ENCODE data around the gene MAGI1. TPM values are rescaled to one million over a fixed set of nuclear protein-coding genes. Genes with fewer than 3 reads are reported as not detected.

The MAGI1 gene
- total RNA-seq, 1 donor from 2014 or later, result 44.9 TPM

DNA sequence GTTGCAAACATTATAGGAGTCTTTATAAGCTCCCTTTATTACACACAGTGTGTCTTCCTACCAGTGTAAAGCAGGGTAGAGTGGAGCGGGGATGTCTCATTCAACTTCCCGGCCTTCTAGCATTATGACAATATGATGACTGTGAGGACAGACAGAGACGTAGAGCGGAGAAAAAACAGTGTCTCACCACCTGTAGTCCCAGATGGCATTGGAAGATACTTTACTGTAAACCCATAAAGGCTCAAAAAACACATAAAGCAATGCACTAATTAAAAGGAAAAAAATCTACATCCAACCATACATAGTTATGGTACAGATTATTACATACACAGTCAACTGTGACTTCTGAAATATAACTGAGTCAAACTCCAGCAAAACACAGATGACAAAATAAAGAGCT is 383.7 kb downstream of the MAGI1 start:
- no peak for DNase-seq (ENCODE audit: extremely low read depth, low read depth, low spot score)

DNA sequence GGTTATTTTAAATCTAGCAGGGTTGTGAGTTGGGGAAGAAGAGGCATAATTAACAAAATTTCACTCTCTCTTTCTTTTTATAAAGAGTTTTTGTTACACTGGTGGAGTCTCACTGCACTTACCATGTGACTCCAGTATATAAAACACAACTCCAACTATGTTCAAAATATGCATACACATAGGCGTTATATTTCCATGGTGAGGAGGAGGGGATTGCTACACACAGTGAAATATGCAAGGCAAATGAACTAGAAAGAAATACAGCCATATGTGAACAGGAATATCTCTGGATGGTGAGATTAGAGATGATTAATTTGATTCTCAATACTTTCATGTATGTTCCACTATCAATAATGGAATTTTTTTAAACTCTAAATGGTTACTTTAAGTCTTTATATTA is 385.0 kb downstream of the MAGI1 start:
- no peak for DNase-seq (ENCODE audit: extremely low read depth, low read depth, low spot score)

DNA sequence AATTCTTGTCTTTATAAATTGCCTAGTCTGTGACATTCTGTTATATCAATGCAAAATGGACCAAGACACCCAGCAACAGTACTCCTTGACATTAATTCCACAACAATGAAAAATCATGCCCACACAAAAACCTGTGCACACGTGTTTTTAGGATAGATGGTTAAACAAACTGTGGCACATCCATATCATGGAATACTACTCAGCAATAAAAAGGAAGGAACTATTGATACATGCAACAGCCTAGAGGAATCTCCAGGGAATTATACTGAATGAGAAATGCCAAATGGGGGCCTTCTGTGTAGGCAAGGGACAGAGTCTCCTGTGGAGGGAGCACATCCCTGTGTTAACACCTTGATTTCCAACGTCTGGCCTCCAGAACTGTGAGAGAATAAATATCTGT is 388.5 kb downstream of the MAGI1 start:
- no peak for DNase-seq (ENCODE audit: extremely low read depth, low read depth, low spot score)

DNA sequence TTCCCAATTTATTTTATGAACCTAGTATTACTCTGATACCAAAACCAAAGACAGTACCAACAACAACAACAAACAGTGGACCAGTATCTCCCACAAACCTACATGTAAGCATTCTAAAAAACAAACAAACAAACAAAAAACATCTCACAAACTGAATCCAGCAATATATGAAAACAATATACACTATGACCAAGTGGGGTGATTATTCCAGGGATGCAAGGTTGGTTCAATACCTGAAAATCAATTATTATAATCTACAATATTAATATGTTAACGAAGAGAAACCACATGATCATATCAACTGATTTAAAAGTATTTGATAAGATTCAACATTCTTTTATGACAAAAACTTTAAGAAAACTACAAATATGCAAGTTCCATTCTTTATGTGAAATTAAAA is 391.3 kb downstream of the MAGI1 start:
- DNase-seq (ENCODE audit: extremely low read depth, low read depth, low spot score), result no peak

DNA sequence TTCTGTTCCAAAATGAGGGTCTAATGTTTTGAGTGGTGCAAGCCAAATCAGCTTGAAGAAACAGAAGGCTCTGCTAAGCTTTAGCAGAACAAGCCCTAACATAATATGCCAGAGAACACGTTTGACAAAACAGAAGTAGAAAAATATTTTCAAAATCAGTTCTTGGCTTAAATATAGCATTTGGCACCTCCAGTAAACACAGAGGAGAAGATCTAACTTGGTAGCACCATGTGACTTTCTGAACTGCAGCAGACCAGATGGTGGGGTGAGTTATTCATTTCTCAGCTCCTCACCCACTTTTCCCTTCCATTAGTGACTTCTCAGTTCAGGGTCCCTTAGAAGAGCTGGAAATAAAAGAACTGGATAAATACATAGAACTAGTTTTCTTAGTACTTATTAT is 395.8 kb downstream of the MAGI1 start:
- no peak for DNase-seq (ENCODE audit: extremely low read depth, low read depth, low spot score)

DNA sequence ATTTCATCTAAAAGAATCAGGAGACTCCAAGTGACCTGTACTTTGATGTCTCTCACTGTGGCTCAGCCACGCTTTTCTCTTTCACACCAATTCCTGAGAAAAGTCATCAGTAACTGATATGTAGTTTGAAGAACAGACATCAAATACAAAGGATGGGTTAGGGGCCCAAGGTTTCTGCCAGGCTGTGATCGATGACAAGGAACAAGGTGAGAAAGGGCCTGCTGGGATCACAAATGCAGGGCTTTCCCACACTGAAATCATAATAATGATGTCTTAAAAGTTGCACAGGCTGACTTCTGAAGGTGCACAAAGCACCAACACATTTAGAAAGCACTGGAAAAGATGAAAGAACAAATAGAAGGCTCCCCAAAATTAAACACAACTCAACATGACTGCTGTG is 396.9 kb downstream of the MAGI1 start:
- DNase-seq (ENCODE audit: extremely low read depth, low read depth, low spot score), result no peak

DNA sequence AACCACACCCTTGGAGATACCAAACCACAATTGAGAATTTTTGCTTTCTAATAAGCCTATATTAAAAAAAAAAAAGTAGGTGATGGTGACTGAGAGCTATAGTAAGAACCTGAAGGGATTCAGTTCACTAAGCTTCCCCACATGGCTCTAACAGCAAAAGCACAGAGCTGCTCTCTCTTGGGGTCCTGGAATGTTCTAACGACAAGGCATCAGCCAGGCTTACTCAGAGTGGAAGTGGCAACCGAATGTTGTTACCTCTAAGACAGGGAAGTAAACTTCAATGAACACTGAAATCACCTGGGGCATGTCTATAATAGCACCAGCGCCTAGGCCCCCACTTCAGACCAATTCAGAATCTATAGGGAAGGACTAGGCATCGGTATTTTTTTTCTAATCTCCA is 397.7 kb downstream of the MAGI1 start:
- no peak for DNase-seq (ENCODE audit: extremely low read depth, low read depth, low spot score)

DNA sequence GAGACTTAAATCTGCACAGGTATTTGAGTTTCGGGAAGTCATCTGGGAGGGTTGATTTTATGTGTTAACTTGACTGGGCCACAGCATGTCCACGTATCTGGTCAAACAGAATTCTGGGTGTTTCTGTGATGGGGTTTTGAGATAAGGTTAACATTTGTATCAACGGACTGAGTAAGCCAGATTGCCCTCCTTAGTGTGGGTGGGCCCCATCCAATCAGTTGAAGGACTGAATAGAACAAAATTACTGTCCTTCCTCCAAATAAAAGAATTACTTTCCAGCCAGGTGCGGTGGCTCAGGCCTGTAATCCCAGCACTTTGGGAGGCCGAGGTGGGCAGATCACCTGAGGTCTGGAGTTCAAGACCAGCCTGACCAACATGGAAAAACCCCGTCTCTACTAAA is 399.3 kb downstream of the MAGI1 start:
- DNase-seq (ENCODE audit: extremely low read depth, low read depth, low spot score), result no peak

DNA sequence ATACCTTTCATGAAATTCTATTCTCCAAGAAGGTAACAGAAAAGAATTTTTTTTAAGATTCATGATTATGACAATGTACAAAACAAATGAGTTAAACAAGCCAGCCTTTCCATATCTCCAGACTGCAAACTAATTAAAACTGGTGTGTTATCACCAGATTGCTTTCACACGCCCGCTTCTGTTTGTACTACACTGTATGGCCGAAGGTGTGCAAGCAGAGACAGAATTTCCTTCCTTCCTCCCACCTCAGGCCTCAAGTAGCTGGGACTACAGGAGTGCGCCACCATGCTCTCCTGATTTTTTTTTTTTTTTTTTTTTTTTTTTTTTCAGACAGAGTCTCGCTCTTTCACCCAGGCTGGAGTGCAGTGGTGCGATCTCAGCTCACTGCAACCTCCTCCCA is 400.4 kb downstream of the MAGI1 start:
- DNase-seq (ENCODE audit: extremely low read depth, low read depth, low spot score), result no peak

DNA sequence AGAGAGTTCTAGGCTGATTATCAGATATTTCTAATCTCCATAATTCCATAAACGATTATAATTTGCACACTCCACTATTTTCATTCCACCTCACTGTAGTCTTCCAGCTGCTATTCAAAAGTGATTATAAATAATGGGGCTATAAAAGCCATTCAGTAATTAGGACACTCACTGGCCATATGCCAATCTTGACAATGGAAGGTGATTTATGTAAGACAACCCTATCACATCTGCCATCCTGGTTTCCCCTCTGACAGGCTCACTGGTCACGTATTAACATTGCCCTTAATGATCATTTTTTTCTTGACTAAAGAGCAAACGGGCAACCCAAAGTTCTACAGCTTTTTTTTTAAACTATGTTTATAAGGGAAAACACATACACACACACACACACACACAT is 402.4 kb downstream of the MAGI1 start:
- no peak for DNase-seq (ENCODE audit: extremely low read depth, low read depth, low spot score)

DNA sequence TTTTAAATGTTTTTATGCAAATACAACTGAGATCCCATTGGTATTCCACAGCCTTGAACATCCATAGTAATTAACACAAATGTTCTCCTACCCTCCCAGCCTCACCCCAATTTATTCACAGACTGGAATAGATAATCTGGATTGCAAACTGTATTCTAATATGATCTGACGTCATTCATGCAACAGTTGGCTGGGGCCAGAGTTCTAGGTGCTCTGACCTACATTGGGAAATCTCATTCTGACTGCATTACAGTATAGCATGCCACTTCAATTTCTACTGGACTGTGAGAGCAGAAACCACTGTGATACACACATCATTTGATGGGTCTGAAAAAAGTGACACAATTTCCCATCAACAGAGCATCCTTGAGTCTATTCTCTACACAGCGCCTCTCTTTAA is 403.1 kb downstream of the MAGI1 start:
- no peak for DNase-seq (ENCODE audit: extremely low read depth, low read depth, low spot score)

DNA sequence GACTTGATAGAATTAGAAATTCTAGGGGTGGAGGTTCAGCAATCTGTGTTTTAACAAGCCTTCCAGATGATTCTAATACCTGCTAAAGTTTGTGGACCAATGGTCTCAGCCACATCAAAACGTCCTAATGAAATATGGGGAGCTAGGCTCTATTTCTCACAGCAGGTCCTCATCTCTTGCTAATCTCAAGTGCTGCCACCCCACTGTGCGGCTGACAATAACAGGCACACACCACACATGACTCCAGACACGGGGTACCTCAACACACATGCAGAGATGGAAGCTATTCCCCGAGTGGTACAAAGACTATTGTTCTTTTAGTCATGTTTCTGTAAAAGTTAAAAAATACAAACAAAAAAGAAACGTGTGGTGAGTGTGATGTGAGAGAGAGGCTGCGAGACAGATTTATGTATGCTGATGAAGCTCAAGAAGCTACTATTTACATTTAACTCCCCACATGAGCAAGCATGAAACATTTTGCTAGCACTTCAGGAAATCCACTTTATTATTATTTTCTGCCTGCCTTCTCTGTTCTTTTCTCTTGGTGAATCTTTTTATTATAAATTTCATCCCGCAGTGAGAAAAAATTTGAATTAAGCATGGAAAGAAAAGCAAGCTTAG is 405.6 kb downstream of the MAGI1 start:
- no peak for DNase-seq (ENCODE audit: extremely low read depth, low read depth, low spot score)

DNA sequence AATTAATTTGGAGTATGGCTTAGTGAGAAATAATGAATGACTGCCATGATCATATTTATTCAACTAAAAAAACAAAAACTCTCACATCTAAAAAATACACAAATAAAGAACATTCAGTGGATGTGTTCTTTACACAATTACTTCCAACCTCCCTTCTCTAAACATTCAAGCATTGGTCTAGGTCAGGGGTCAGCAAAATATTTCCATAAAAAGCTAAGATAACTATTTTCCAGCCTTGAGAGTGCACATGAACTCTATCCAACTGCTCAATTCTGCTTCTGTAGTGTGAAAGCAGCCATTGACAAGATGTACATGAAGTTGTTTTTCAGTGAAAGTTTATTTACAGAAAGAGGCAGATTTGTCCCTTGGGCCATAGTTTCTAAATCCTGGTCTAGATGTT is 406.3 kb downstream of the MAGI1 start:
- DNase-seq (ENCODE audit: extremely low read depth, low read depth, low spot score), result no peak

DNA sequence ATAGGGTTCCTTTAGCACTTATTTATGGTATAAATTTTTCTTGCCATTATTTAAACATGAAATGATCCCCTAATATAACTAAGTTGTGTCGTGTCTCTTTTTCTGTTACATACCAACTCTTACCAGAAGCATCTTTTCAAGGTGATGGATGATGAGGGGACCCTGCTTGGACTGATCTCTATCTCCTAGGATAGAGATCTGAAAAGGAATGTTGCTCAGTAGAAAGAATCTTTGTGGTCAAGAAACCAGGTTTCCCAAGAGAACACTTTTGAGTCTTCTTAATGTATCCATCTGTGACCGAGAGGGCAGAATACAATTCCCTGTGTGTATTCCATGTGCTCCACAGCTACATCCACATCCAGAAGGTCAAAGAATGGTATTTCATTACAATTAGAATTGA is 409.7 kb downstream of the MAGI1 start:
- no peak for DNase-seq (ENCODE audit: extremely low read depth, low read depth, low spot score)

DNA sequence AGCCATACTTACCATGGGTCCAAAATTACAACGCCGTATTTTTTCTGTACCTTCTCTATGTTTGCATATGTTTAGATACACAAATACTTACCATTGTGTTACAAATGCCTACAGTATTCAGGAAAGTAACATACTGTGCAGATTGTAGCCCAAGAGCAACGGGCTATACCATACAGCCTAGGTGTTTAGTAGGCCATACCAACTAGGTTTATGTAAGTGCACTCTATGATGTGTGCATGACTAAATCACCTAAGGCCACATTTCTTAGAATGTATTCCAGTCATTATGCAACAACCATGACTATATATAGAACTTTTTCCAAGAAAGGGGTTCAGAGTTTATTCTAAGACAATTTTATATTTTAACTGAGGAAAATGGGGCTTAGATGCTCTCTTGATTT is 411.7 kb downstream of the MAGI1 start:
- DNase-seq (ENCODE audit: extremely low read depth, low read depth, low spot score), result no peak

DNA sequence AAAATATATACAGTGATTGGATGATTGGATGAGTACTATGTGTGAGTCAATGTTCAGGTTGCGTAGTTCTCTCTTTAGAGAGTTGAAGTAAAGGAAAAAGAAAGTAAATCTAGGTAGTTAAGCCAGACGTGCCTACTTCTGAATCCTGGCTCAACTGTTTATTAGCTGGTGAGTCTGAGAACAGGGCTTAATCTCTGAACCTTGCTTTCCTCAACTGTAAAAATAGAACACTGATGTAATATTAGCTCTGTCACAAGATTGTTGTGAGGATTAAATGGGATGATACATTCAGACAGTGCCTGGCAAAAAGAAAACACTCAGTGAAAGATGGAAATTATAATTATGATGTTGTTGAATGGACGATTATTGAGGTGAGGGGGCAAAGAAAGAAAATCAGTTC is 413.4 kb downstream of the MAGI1 start:
- no peak for DNase-seq (ENCODE audit: extremely low read depth, low read depth, low spot score)

DNA sequence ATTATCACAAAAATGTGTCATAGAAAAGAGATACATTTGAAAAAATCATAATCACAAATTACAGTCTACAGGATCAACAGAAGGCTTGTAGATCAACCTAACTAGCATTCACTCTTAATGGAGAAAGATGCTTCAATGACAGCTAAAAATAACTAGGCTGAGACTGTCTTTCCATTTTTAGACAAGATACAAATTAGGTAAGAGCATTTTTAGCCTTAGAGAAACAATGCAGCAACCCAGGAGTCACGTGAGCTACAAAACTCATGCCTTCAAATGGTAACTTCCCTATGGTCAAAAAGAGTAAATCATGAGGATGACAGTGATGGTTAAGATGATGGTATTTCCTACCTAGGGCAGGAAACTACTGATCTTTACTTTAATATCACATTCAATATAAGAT is 415.4 kb downstream of the MAGI1 start:
- no peak for DNase-seq (ENCODE audit: extremely low read depth, low read depth, low spot score)

DNA sequence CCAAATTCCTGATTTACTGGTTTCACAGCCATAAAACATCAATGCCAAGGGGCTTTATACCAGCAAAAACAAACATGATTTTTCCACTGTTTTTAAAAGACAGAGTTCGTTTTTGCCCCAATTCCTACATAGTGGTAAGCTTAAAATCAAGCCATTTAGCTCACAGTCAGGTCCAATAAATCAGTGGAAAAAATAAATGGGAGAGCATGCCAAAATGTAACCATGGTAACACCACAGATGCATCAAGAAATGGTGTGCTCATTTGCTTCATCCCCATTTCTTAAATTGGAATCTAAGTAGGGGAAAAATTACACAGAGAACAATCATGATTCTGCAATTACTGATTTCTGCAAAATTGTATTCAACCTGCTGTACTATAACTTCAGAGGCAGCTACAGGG is 418.8 kb downstream of the MAGI1 start:
- DNase-seq (ENCODE audit: extremely low read depth, low read depth, low spot score), result no peak

DNA sequence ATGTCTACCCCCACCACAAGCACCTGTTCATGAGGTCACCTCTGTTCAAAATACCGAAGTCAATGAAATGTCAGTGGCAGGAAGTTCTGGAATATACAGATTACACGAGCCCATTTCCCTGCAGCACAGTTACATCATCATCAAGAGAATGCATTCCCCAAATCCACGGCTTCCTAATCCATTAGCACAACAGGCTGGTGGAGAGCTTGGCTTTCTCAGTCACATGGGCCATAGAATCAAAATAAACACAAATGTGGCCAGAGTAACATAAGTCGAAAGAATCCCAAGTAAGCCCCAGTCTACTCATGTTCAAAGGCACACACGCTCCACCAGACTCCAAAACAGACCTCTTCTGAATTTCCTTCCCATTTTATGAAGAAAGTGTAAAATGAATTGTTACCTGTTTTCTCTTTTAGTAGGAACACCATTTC is 419.3 kb downstream of the MAGI1 start:
- DNase-seq (ENCODE audit: extremely low read depth, low read depth, low spot score), result peak; percentile 62

DNA sequence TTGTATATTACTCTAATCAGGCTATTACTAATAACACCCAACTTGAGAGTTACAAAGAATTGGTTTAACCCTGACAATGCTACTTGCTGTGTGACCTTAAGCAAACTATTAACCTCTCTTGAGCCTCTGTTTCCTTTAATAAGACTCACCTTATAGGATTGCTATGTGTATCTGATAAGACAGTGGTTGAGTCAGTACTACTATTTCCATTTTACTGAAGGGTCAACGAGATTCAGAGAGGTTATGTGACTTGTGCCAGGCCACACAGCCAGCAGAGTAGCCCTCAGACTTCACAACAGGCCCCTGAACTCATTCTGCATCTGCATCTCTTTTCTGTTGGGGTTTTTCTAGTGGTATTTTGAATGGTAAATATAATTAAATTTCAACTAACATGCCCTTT is 420.1 kb downstream of the MAGI1 start:
- DNase-seq (ENCODE audit: extremely low read depth, low read depth, low spot score), result no peak

DNA sequence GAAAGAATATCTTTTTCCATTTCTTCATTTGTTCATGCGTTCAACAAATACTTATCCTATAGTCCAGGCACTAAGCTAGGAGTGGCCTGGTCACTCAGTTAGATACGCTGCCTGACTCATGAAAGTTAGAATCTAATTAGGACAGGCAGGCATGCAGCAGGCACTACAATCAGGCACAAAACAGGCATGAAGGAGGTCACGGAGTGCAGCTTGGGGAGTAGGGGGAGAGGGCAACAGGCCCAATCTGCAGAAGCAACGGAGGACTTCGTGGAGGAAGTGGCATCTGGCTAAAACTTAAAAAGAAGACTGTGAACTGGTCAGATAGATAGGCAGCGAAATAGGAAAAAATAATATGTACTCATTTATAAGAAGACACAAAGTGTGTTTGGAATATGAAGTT is 420.9 kb downstream of the MAGI1 start:
- DNase-seq (ENCODE audit: extremely low read depth, low read depth, low spot score), result no peak

DNA sequence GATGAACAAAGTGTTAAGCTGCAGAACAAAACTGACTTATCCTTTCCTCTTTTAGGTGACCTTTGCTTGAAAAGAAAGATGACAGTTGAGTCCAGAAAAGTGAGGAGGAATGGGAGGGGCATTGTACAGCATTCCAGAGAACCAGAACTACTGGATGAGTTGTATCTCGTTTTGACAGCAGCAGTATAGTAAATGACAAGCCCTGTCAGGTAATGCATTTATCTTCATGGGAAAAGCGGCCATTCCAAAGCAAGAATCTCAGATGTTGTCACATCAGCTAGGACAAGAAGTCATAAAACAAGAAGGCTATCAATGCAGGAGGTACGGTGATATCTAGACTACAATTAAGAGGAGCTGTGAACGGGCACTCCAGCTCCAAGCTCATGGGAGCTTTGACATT is 421.5 kb downstream of the MAGI1 start:
- no peak for DNase-seq (ENCODE audit: extremely low read depth, low read depth, low spot score)

DNA sequence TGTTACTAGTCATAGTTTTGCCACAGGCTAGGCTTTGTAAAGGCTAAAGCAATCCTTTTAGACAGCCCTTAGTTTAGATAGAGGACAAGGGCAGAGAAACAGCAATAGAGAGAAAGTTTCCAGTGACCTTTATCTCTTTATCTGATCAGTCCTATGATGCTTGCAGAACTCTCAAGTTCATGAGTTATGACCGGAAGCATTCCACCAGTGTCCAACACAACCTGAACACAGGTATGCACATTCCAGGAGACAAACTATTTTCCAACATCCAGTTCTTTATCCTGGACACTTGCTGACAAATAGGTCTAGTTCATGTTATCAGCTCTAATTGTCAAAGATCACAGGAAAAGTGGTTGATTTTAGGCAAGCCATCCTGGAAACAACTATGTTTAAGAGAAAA is 422.2 kb downstream of the MAGI1 start:
- DNase-seq (ENCODE audit: extremely low read depth, low read depth, low spot score), result no peak

DNA sequence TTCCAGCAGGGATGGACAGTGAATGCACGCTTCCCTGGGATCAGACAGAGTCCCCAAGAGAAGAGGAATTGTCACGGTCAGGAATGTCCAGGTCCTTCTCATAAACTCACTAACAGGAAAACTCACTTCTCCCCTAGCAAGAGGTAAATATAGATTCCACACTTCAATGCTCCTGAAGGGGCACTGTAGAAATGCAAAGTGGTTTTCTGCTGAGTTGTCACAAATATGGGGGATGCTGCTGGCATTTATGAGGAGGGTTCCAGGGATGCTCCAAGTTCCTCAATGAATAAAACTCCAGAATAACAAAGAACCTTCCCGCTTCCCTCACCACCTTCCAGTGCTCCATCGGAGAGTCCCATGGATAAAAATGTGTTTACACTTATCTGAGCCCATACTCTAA is 423.4 kb downstream of the MAGI1 start:
- DNase-seq (ENCODE audit: extremely low read depth, low read depth, low spot score), result no peak

Data from glomerular endothelial cell (primary cell).